Measurements from ENCODE around the gene CDK16. TPM values are rescaled to one million over a fixed set of nuclear protein-coding genes. Genes with fewer than 3 reads are reported as not detected.

The CDK16 gene
- total and polyA plus RNA-seq, 2 of the 13 experiments (the other 11 are each of a cell fraction or from before 2014, with no cell fraction given), result 64.5 to 225 TPM

GRCh38 chrX:47215291-47215900 lies 3.1 kb upstream of the CDK16 start (continued):
- TF ChIP-seq ZNF143 (CRISPR knock-in tag; IDR thresholded peaks at IDR 0.05) (no peak), GLI4 (CRISPR knock-in tag; IDR thresholded peaks at IDR 0.05; ENCODE audit: borderline replicate concordance) (no peak), DDIT3 (CRISPR knock-in tag; IDR thresholded peaks at IDR 0.05) (no peak), ISL2 (CRISPR knock-in tag; IDR thresholded peaks at IDR 0.05) (no peak), ZNF75D (CRISPR knock-in tag; IDR thresholded peaks at IDR 0.05; ENCODE audit: borderline replicate concordance) (no peak), ZNF343 (CRISPR knock-in tag; IDR thresholded peaks at IDR 0.05) (no peak), ZNF432 (CRISPR knock-in tag; IDR thresholded peaks at IDR 0.05; ENCODE audit: borderline replicate concordance) (no peak), ZNF780A (CRISPR knock-in tag; IDR thresholded peaks at IDR 0.05) (no peak)

GRCh38 chrX:47216393-47216925 lies 2.0 kb upstream of the CDK16 start:
- Histone ChIP-seq H3K4me2 (ENCODE audit: low read depth, low read length) (no peak overlapping the region), H3K9ac (ENCODE audit: insufficient read depth, low read depth, low read length) (peak overlapping the region; percentile 52; the same call in 1 of the 2 replicates), H3K27me3 (ENCODE audit: control insufficient read depth in 1 of 2, insufficient read depth in 2 of 2, low read length in 2 of 2) (no peaks in the 10 kb centered on the region), H2AFZ (ENCODE audit: low read length) (no peak overlapping the region), H3K27ac (ENCODE audit: extremely low read length, insufficient read depth, low read length) (peak overlapping the region; percentile 80), H3K79me2 (ENCODE audit: insufficient read depth, low read length) (peaks cover 26% of the 10 kb centered on the region), H3K4me1 (ENCODE audit: insufficient read depth, low read length) (peaks cover 35% of the 10 kb centered on the region), H3K9me3 (ENCODE audit: low read length) (no peaks in the 10 kb centered on the region), H3K36me3 (replicated peaks in 1 of 2; ENCODE audit: control insufficient read depth in 1 of 2, insufficient read depth in 2 of 2, low read length in 2 of 2) (peaks cover 6 to 19% of the 10 kb centered on the region in 2 experiments; a peak in 2 of 5 replicates), H4K20me1 (ENCODE audit: insufficient read depth, low read length) (peaks cover 22% of the 10 kb centered on the region), H3K4me3 (replicated peaks in 1 of 3; ENCODE audit: insufficient read depth in 1 of 3, low read depth in 2 of 3, low read length in 3 of 3) (no peak overlapping the region)
- 86% methylated on average over 8 of the region's 8 CpGs for WGBS (ENCODE audit: low lambda C conversion rate)
- TF ChIP-seq MZF1 (CRISPR knock-in tag; IDR thresholded peaks at IDR 0.05; ENCODE audit: borderline replicate concordance) (no peak), ZNF746 (CRISPR knock-in tag; IDR thresholded peaks at IDR 0.05) (no peak), SNAPC5 (CRISPR knock-in tag; IDR thresholded peaks at IDR 0.05; ENCODE audit: borderline replicate concordance) (no peak), ZNF484 (CRISPR knock-in tag; IDR thresholded peaks at IDR 0.05; ENCODE audit: borderline replicate concordance, low read depth) (no peak), TBP (CRISPR knock-in tag; IDR thresholded peaks at IDR 0.05) (no peak), TEAD3 (CRISPR knock-in tag; optimal IDR thresholded peaks at IDR 0.05; ENCODE audit: borderline replicate concordance) (no peak), NPAS2 (CRISPR knock-in tag; IDR thresholded peaks at IDR 0.05; ENCODE audit: borderline replicate concordance) (no peak), ZBTB21 (CRISPR knock-in tag; IDR thresholded peaks at IDR 0.05) (no peak), AKNA (CRISPR knock-in tag; IDR thresholded peaks at IDR 0.05; ENCODE audit: borderline replicate concordance) (no peak), NR2C2 (CRISPR knock-in tag; IDR thresholded peaks at IDR 0.05; ENCODE audit: borderline replicate concordance) (no peak)
- in situ Hi-C loops (cut with HindIII; ENCODE audit: extremely low pct_ligation_motif_present, low pct_unique_long_range_greater_than_20kb) (no loop called here), intact Hi-C loops (cut with micrococcal nuclease; ENCODE audit: unreplicated experiment) (no loop called here)
- FAIRE-seq, result no peak
- no TSS peak for BruUV-seq (replicated peaks)
- no peak for DNase-seq (ENCODE audit: low spot score)
- POLR2A ChIA-PET, result interaction anchor here (2.0 to 6.2 kb wide), 2 partner anchors 8 to 16 kb away, joined by 9 to 69 read pairs; partner anchors contain the start of gene USP11
- ATAC-seq, result no peak
- CTCF ChIA-PET (ENCODE audit: low intra/inter-chr PET ratio, low total read pairs), result no interaction called here

All from HepG2 (cell line).